GM18870 (cell line): ENCODE results near the gene RUNDC1.
"Not testable (repeated sequence)": the region's sequence is repeated elsewhere in the genome, so short reads cannot be mapped to it uniquely, and the experiment has no call there.

ENCODE experiments used
- ATAC-seq: cut with Tn5 transposase; IDR thresholded peaks from one replicate; pipeline ENCODE4 v1.9.1; 2021; ENCODE audit warnings: moderate library complexity; ENCODE audit not compliant: unreplicated experiment

Gene RUNDC1

GRCh38 chr17:42980274-42980765 lies at the start of gene RUNDC1:
RUNDC1 (plus strand) TSS chr17:42980565; CDS start chr17:42980577, 12 bp downstream.
- ATAC-seq, result no peak

GRCh38 chr17:42937712-42938596 lies 42.4 kb upstream of the RUNDC1 start:
- no peak for ATAC-seq

- ATAC-seq, result no peak
Measured at GRCh38 chr17:42944211-42944610, 36.2 kb upstream of the RUNDC1 start.

- ATAC-seq, result no peak
Measured at GRCh38 chr17:42946812-42947211, 33.6 kb upstream of the RUNDC1 start.

GRCh38 chr17:42950044-42950783 lies 30.2 kb upstream of the RUNDC1 start:
- no peak for ATAC-seq

- no peak for ATAC-seq
Measured at GRCh38 chr17:42953669-42954068, 26.7 kb upstream of the RUNDC1 start.

- ATAC-seq, result peak; percentile 58
Measured at GRCh38 chr17:42964161-42964932, 16.0 kb upstream of the RUNDC1 start, which contains the start of gene AARSD1. AARSD1 (minus strand) TSS chr17:42964454; CDS start chr17:42964440, 14 bp downstream.

GRCh38 chr17:42967925-42968324 lies 12.4 kb upstream of the RUNDC1 start:
- no peak for ATAC-seq

GRCh38 chr17:42969001-42969581 lies 11.3 kb upstream of the RUNDC1 start:
- no peak for ATAC-seq

- ATAC-seq, result no peak
Measured at GRCh38 chr17:42971589-42971988, 8.8 kb upstream of the RUNDC1 start.

- ATAC-seq, result not testable (repeated sequence)
Measured at GRCh38 chr17:42973323-42973722, 7.0 kb upstream of the RUNDC1 start.

- ATAC-seq, result no peak
Measured at GRCh38 chr17:42975265-42975664, 5.1 kb upstream of the RUNDC1 start.

GRCh38 chr17:42975701-42976100 lies 4.7 kb upstream of the RUNDC1 start:
- ATAC-seq, result not testable (repeated sequence)

- no peak for ATAC-seq
Measured at GRCh38 chr17:42979511-42980273, 673 bp upstream of the RUNDC1 start, which contains the start of gene PTGES3L. PTGES3L (minus strand) TSS chr17:42980080; CDS start chr17:42980053, 27 bp downstream.

GRCh38 chr17:42980766-42981397 lies 517 bp downstream of the RUNDC1 start:
- no peak for ATAC-seq

GRCh38 chr17:42982266-42982665 lies 1.9 kb downstream of the RUNDC1 start:
- ATAC-seq, result no peak

GRCh38 chr17:42985225-42985624 lies 4.9 kb downstream of the RUNDC1 start:
- peak; percentile 43 for ATAC-seq

- no peak for ATAC-seq
Measured at GRCh38 chr17:42989141-42989540, 8.8 kb downstream of the RUNDC1 start.
